Heart left ventricle (tissue), 16 donors: ENCODE measurements around the gene CD8A. TPM values are rescaled to one million over a fixed set of nuclear protein-coding genes. Genes with fewer than 3 reads are reported as not detected.

Experiments
- ATAC-seq, 4 donors: fragments of 200-7000 bp; cut with Tn5 transposase; one replicate each; pipeline ENCODE4 v1.9.1; 2020 to 2022; ENCODE audit warnings: moderate library complexity in 4 of 4, mild to moderate bottlenecking in 3 of 4, moderate number of reproducible peaks in 1 of 4
- DNase-seq, 5 donors: peaks; one replicate each; pipeline ENCODE4 v3.0.0-alpha.2; 2020
- H3K27ac ChIP-seq, 12 donors: fragments of 200-600 bp; sonication (generic) in 4 of 12; one replicate each; pipeline versions ENCODE4 v1.5.0 to v1.8.0; 2016 to 2022; ENCODE audit warnings: mild to moderate bottlenecking in 2 of 12
- H3K27me3 ChIP-seq, 9 donors: fragments of 200-600 bp; sonication (generic) in 2 of 9; one replicate each; pipeline versions ENCODE4 v1.5.1 to v1.8.0; 2016 to 2022; ENCODE audit warnings: mild to moderate bottlenecking in 3 of 9
- H3K36me3 ChIP-seq, 9 donors: fragments of 200-600 bp; sonication (generic) in 2 of 9; one replicate each; pipeline versions ENCODE4 v1.5.0 to v1.8.0; 2018 to 2022; ENCODE audit warnings: mild to moderate bottlenecking in 2 of 9
- H3K4me1 ChIP-seq, 12 donors: fragments of 200-600 bp; sonication (generic) in 4 of 12; one replicate each; pipeline versions ENCODE4 v1.5.0 to v1.8.0; 2016 to 2022; ENCODE audit warnings: mild to moderate bottlenecking in 3 of 12
- H3K4me3 ChIP-seq, 12 donors: fragments of 200-600 bp; sonication (generic) in 4 of 12; one replicate each; pipeline versions ENCODE4 v1.5.0 to v1.8.0; 2017 to 2022; ENCODE audit warnings: mild to moderate bottlenecking in 9 of 12, moderate library complexity in 4 of 12
- H3K9me3 ChIP-seq, 12 donors: fragments of 200-600 bp; sonication (generic) in 4 of 12; one replicate each; pipeline versions ENCODE4 v1.5.0 to v1.8.0; 2016 to 2022; ENCODE audit warnings: mild to moderate bottlenecking in 1 of 12
- POLR2A ChIP-seq, 2 donors: fragments of 450-650 bp; IDR thresholded peaks; one replicate each; pipeline ENCODE4 v1.6.1; 2017; ENCODE audit warnings: antibody characterized with exemption in 2 of 2, mild to moderate bottlenecking in 2 of 2, moderate library complexity in 2 of 2
- WGBS, 4 donors: extraction: QIAGEN DNeasy Blood & Tissue Kit in 2 of 4; methylation state at CpG; one replicate each; pipeline versions ENCODE4 v1.1.5 to v1.1.7; 2013 to 2018; 5-methylcytosine and 5-hydroxymethylcytosine counted together
- intact Hi-C, 10 donors: fragments of 100-400 bp; cut with DNase I; formaldehyde crosslinking; loops; one replicate each; pipeline versions ENCODE4 v1.11.1 to v1.14.2; 2022
- polyA plus RNA-seq, 2 donors: library from polyadenylated mRNA; stranded (reverse); fragments of 200-250 nt; gene quantifications; one replicate each; pipeline ENCODE4 v1.2.3, GENCODE V29; 2013
- total RNA-seq, 9 donors: library from RNA; depleted of rRNA in 2 of 9; stranded (reverse); fragments of >200 nt in 2 of 9; fragmentation: NEBNext Ultra II Directional in 3 of 9; extraction: Animal tissue kit (Norgen Biotek cat#: 25700) in 3 of 9; gene quantifications; one replicate each; pipeline versions ENCODE4 v1.1.0 to v1.2.4, GENCODE V29; 2016 to 2023
- TF ChIP-seq, protein P1 (sequence below), 12 donors: fragments of 200-600 bp; sonication (generic) in 4 of 12; IDR thresholded peaks; one replicate each; pipeline versions ENCODE4 v1.5.0 to v1.8.0; 2018 to 2022; ENCODE audit warnings: antibody characterized with exemption in 12 of 12, mild to moderate bottlenecking in 5 of 12
- donor health status: ischemic (EF 13 %, LVEDD 7.1; RV severe dilation, severe dysfunction).
- donor health status: healthy with polysubstance abuse.
- donor health status: DM: no; HTN: yes; CAD: no.
- donor health status: DM: no; HTN: no; CAD: no.
- donor health status: ischemic (EF 25% LVEDD 6.9; RV normal size, moderate dysfunction).
- donor health status: ischemic (EF 25% LVEDD 5.7; RV mildly dilated, moderate dysfunction).
- donor health status: healthy.
- donor health status: DM: yes; HTN: yes; CAD: no.
- donor health status: ischemic (EF 35%, LVEDD 5.7; RV mildly dilated, moderate dysfunction).
- donor health status: nonischemic (EF 11% LVEDD 7.7; RV severe dilation, severe dysfunction).
- donor health status: DM: yes; HTN: yes; CAD: no.
- donor health status: PGD.
- donor health status: ischemic (EF 29% LVEDD 5.4; RV normal size, mild dysfunction).
- donor health status: nonischemic (EF 23%, LVEDD 6.1; RV moderate dilation, normal function).

The CD8A gene
- total and polyA plus RNA-seq, 11 donors = 0.24 to 11.1 (median 0.43) TPM; not detected in 1

- WGBS, 4 donors = 71 to 81% (median 79%) methylated on average over 9 to 10 of the region's 10 CpGs
- H3K27me3 ChIP-seq = peaks cover 0 to 10% (median 0%) of the 10 kb centered on the region in 9 donors
- intact Hi-C loops = no loop called here
These were observed 42.6 kb upstream of the CD8A start for GRCh38 chr2:86833315-86833714.

DNA sequence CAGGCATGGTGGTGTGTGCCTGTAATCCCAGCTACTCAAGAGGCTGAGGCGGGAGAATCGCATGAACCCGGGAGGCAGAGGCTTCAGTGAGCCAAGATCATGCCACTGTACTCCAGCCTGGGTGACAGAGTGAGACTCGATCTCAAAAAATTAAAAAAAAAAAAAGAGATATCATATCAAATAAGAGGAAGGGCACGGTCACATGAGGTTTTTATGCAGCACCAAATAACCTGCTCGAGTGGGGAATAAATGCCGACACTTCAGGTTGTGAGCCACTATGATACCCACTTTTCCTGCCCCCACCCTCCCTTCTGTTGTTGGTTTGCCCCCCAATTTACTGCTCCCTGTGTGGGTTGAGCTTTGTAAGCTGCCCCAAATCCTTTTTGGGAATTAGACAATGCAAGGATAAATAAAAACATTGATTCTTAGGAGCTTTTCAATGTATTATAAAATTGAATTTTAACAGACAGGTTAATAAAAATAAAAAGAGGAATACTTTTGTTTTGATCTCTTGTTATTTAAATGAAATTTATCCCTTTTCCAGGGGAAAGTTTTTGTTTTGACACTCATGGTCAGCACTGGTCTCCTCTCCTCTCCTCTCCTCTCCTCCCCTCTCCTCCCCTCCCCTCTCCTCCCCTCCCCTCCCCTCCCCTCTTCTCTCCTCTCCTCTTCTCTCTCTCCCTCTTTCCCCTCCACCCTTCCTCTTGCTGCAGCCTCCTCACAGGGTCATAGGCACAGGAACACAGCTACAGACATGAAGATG is 41.8 kb upstream of the CD8A start:
- DNase-seq (no peak), ATAC-seq (no peak)
- WGBS, 4 donors = 76 to 81% (median 77%) methylated on average over 7 of the region's 7 CpGs
- Histone ChIP-seq H3K4me3 (no peak overlapping the region), H3K27me3 (peaks cover 0 to 10% (median 0%) of the 10 kb centered on the region in 9 donors), H3K4me1 (peaks cover 0 to 8% (median 0%) of the 10 kb centered on the region in 12 donors), H3K9me3 (no peaks in the 10 kb centered on the region), H3K36me3 (no peaks in the 10 kb centered on the region), H3K27ac (no peak overlapping the region)
- TF ChIP-seq POLR2A (IDR thresholded peaks at IDR 0.05) = no peak
- TF ChIP-seq, protein P1, sequence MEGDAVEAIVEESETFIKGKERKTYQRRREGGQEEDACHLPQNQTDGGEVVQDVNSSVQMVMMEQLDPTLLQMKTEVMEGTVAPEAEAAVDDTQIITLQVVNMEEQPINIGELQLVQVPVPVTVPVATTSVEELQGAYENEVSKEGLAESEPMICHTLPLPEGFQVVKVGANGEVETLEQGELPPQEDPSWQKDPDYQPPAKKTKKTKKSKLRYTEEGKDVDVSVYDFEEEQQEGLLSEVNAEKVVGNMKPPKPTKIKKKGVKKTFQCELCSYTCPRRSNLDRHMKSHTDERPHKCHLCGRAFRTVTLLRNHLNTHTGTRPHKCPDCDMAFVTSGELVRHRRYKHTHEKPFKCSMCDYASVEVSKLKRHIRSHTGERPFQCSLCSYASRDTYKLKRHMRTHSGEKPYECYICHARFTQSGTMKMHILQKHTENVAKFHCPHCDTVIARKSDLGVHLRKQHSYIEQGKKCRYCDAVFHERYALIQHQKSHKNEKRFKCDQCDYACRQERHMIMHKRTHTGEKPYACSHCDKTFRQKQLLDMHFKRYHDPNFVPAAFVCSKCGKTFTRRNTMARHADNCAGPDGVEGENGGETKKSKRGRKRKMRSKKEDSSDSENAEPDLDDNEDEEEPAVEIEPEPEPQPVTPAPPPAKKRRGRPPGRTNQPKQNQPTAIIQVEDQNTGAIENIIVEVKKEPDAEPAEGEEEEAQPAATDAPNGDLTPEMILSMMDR (IDR thresholded peaks at IDR 0.05) = no peak
- intact Hi-C loops = no loop called here

More at GRCh38 chr2:86833315-86833714, 42.6 kb upstream of the CD8A start:
- TF ChIP-seq, protein P1 (IDR thresholded peaks at IDR 0.05) = no peak
- no peak for TF ChIP-seq POLR2A (IDR thresholded peaks at IDR 0.05)
- no peak for DNase-seq
- Histone ChIP-seq H3K27ac (no peak overlapping the region), H3K4me3 (no peak overlapping the region), H3K9me3 (no peaks in the 10 kb centered on the region), H3K36me3 (no peaks in the 10 kb centered on the region), H3K4me1 (peaks cover 0 to 8% (median 0%) of the 10 kb centered on the region in 12 donors)
- ATAC-seq = no peak

DNA sequence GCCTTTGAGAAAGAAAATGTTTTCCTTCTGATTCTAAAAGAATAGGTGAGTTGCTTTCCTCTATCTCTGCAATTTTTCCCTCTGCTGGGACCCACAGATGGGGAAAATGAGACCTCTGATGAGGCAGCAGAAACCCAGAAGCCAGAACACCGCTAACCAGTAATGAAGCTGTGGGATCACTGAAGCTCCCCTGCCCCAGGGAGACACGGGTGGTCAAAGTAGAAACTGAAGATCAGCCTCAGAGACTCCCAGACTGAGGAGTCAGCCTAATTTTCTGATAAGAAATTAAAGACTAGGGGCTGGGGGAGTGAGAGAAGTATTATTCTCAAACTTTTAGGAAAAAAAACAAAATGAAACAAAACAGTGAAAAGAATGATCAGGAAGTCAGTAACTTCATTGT is 40.8 kb upstream of the CD8A start:
- no peak for TF ChIP-seq POLR2A (IDR thresholded peaks at IDR 0.05)
- TF ChIP-seq, protein P1 (IDR thresholded peaks at IDR 0.05) = no peak
- Histone ChIP-seq H3K4me1 (peaks cover 0 to 2% (median 0%) of the 10 kb centered on the region in 12 donors), H3K9me3 (no peaks in the 10 kb centered on the region), H3K27me3 (peaks cover 0 to 10% (median 0%) of the 10 kb centered on the region in 9 donors), H3K36me3 (no peaks in the 10 kb centered on the region), H3K27ac (no peak overlapping the region), H3K4me3 (no peak overlapping the region)
- ATAC-seq (no peak), DNase-seq (no peak)
- WGBS, 4 donors = 41 to 51% (median 44%) methylated on average over 2 of the region's 2 CpGs
- intact Hi-C loops = no loop called here

DNA sequence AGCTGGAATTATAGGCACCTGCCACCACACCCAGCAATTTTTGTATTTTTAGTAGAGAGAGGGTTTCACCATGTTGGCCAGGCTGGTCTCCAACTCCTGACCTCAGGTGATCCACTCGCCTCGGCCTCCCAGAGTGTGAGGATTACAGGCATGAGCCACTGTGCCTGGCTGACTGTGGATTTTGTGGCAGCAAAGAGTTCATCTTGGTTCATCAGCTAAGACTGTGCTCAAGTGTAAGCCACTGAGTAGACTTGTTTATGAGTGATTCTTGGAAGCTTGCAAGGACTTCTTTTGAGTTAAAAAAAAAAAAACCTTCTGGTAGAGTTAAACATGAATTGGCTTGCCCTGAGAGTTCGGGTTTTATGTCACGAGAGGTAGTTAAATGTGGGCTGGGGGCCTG is 36.2 kb upstream of the CD8A start:
- TF ChIP-seq POLR2A (IDR thresholded peaks at IDR 0.05) = no peak
- TF ChIP-seq, protein P1 (IDR thresholded peaks at IDR 0.05) = no peak
- H3K4me3 ChIP-seq = no peak overlapping the region
- H3K9me3 ChIP-seq = peaks cover 0 to 15% (median 3%) of the 10 kb centered on the region in 12 donors
- H3K36me3 ChIP-seq = no peaks in the 10 kb centered on the region
- 87 to 92% (median 90%) methylated on average over 4 of the region's 4 CpGs for WGBS, 4 donors
- peak overlapping the region in 1 of 12 donors; percentile 49 for H3K27ac ChIP-seq
- H3K27me3 ChIP-seq = peaks cover 0 to 13% (median 0%) of the 10 kb centered on the region in 9 donors
- DNase-seq (no peak), ATAC-seq (no peak)
- no peaks in the 10 kb centered on the region for H3K4me1 ChIP-seq
- intact Hi-C loops = no loop called here
